Activated CD8-positive, alpha-beta T cell treated with anti-CD3 and anti-CD28 coated beads for 36 hours (primary cell): ENCODE results near the gene RXFP1. TPM values are rescaled to one million over a fixed set of nuclear protein-coding genes. Genes with fewer than 3 reads are reported as not detected.

Source experiments
- ATAC-seq: fragments of 200-7000 bp; cut with Tn5 transposase; one replicate; pipeline ENCODE4 v1.10.0; 2021; ENCODE audit warnings: mild to moderate bottlenecking, moderate library complexity
- CTCF ChIA-PET: fragments of 350-600 bp; sonication (Branson Sonifier 250); formaldehyde crosslinking; loops from one replicate; lab custom pipeline; 2021; ENCODE audit warnings: antibody characterized with exemption; lab: Charles Lee
- POLR2A ChIA-PET: fragments of 350-600 bp; sonication (Branson Sonifier 250); formaldehyde crosslinking; loops from one replicate; lab custom pipeline; 2021; ENCODE audit warnings: antibody characterized with exemption; lab: Charles Lee
- DNase-seq: peaks from one replicate; pipeline ENCODE4 v3.0.0-alpha.2; 2020
- H3K27ac Mint-ChIP-seq: one replicate; pipeline ENCODE4 v1.8.0; 2021; ENCODE audit warnings: mild to moderate bottlenecking, mixed read lengths
- H3K27me3 Mint-ChIP-seq: one replicate; pipeline ENCODE4 v1.8.0; 2021; ENCODE audit warnings: mixed read lengths
- H3K36me3 Mint-ChIP-seq: one replicate; pipeline ENCODE4 v1.8.0; 2021; ENCODE audit warnings: low read depth, mixed read lengths
- H3K4me1 Mint-ChIP-seq: one replicate; pipeline ENCODE4 v1.8.0; 2021; ENCODE audit warnings: low read depth, mixed read lengths
- H3K4me3 Mint-ChIP-seq: one replicate; pipeline ENCODE4 v1.8.0; 2021; ENCODE audit warnings: mild to moderate bottlenecking, moderate library complexity, mixed read lengths
- H3K9me3 Mint-ChIP-seq: one replicate; pipeline ENCODE4 v1.8.0; 2021; ENCODE audit warnings: mixed read lengths
- CTCF ChIP-seq: fragments of 200-600 bp; IDR thresholded peaks from one replicate; pipeline ENCODE4 v1.8.0; 2022; ENCODE audit warnings: antibody characterized with exemption, mild to moderate bottlenecking
- intact Hi-C: fragments of 100-400 bp; cut with micrococcal nuclease; formaldehyde crosslinking; loops from one replicate; pipeline ENCODE4 v1.10.0; 2022
- total RNA-seq, 2 experiments: library from RNA; stranded (reverse); gene quantifications; one replicate each; pipeline ENCODE4 v1.2.3, GENCODE V29; 2021

RXFP1 gene
- total RNA-seq, 2 experiments from 2014 or later: not detected

- CTCF ChIA-PET: interaction anchor here (0.8 to 1.5 kb wide), 6 partner anchors 12 to 708 kb away, joined by 3 to 4 read pairs (median 4); partner anchors contain the start of gene RXFP1
- H3K27me3 Mint-ChIP-seq: peaks cover 1% of the 10 kb centered on the region
- H3K27ac Mint-ChIP-seq: no peak overlapping the region
- peak; percentile 64 for TF ChIP-seq CTCF
- peak; percentile 57 for DNase-seq
- no peaks in the 10 kb centered on the region for H3K9me3 Mint-ChIP-seq
- H3K36me3 Mint-ChIP-seq: no peaks in the 10 kb centered on the region
- no peak overlapping the region for H3K4me3 Mint-ChIP-seq
- ATAC-seq: no peak
- H3K4me1 Mint-ChIP-seq: no peaks in the 10 kb centered on the region
- POLR2A ChIA-PET: no interaction called here
- intact Hi-C loops: no loop called here
Measured at GRCh38 chr4:158496030-158496741, 25.5 kb upstream of the RXFP1 start.

DNA sequence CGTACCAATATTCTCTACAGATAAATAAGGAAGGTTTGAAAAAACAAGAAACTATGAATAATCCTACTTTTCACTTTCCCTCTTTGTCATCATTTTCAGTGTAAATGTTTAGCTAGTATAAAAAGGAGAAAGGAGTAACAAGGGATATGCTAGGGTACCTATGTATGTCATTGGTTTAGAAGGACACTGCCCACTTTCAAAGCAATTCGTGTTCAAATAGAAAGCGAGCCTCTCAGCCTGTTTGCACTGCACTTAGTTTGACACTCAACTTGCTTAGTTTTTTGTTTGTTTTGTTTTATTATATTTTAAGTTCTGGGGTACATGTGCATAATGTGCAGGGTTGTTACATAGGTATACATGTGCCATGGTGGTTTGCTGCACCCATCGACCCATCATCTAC, 21.6 kb upstream of the RXFP1 start:
- peaks cover 1% of the 10 kb centered on the region for H3K27me3 Mint-ChIP-seq
- CTCF ChIA-PET: no interaction called here
- H3K4me1 Mint-ChIP-seq: no peaks in the 10 kb centered on the region
- DNase-seq (no peak), ATAC-seq (no peak)
- H3K36me3 Mint-ChIP-seq: no peaks in the 10 kb centered on the region
- POLR2A ChIA-PET: no interaction called here
- no peaks in the 10 kb centered on the region for H3K9me3 Mint-ChIP-seq
- no peak for TF ChIP-seq CTCF
- no peak overlapping the region for H3K27ac Mint-ChIP-seq
- intact Hi-C loops: no loop called here
- H3K4me3 Mint-ChIP-seq: no peak overlapping the region

GRCh38 chr4:158513256-158513655, 8.4 kb upstream of the RXFP1 start:
- DNase-seq (no peak), ATAC-seq (no peak)
- intact Hi-C loops: no loop called here
- POLR2A ChIA-PET: no interaction called here
- Mint-ChIP-seq H3K36me3 (no peaks in the 10 kb centered on the region), H3K9me3 (no peaks in the 10 kb centered on the region), H3K4me1 (no peaks in the 10 kb centered on the region), H3K27ac (no peak overlapping the region), H3K27me3 (no peaks in the 10 kb centered on the region), H3K4me3 (no peak overlapping the region)
- TF ChIP-seq CTCF: no peak
- CTCF ChIA-PET: no interaction called here

GRCh38 chr4:158519226-158519625, 2.5 kb upstream of the RXFP1 start:
- H3K4me1 Mint-ChIP-seq: no peaks in the 10 kb centered on the region
- DNase-seq: no peak
- no peak overlapping the region for H3K27ac Mint-ChIP-seq
- peaks cover 2% of the 10 kb centered on the region for H3K27me3 Mint-ChIP-seq
- intact Hi-C loops: no loop called here
- no peak for ATAC-seq
- H3K4me3 Mint-ChIP-seq: no peak overlapping the region
- CTCF ChIA-PET: no interaction called here
- H3K36me3 Mint-ChIP-seq: no peaks in the 10 kb centered on the region
- H3K9me3 Mint-ChIP-seq: no peaks in the 10 kb centered on the region
- TF ChIP-seq CTCF: no peak
- POLR2A ChIA-PET: no interaction called here

- ChIA-PET POLR2A (no interaction called here), CTCF (no interaction called here)
- ATAC-seq: no peak
- Mint-ChIP-seq H3K9me3 (no peaks in the 10 kb centered on the region), H3K4me3 (no peak overlapping the region), H3K27me3 (peaks cover 5% of the 10 kb centered on the region), H3K36me3 (no peaks in the 10 kb centered on the region), H3K27ac (no peak overlapping the region), H3K4me1 (no peaks in the 10 kb centered on the region)
- TF ChIP-seq CTCF: no peak
- intact Hi-C loops: no loop called here
- no peak for DNase-seq
Measured at GRCh38 chr4:158523990-158524535, 2.4 kb downstream of the RXFP1 start.
